Heart left ventricle (tissue), 16 donors: ENCODE results near the gene TNFSF18. TPM values are rescaled to one million over a fixed set of nuclear protein-coding genes. Genes with fewer than 3 reads are reported as not detected.

Experiments used
- ATAC-seq, 4 donors: fragments of 200-7000 bp; cut with Tn5 transposase; one replicate each; pipeline ENCODE4 v1.9.1; 2020 to 2022; ENCODE audit warnings: moderate library complexity in 4 of 4, mild to moderate bottlenecking in 3 of 4, moderate number of reproducible peaks in 1 of 4
- DNase-seq, 5 donors: peaks; one replicate each; pipeline ENCODE4 v3.0.0-alpha.2; 2020
- H3K27ac ChIP-seq, 12 donors: fragments of 200-600 bp; sonication (generic) in 4 of 12; one replicate each; pipeline versions ENCODE4 v1.5.0 to v1.8.0; 2016 to 2022; ENCODE audit warnings: mild to moderate bottlenecking in 2 of 12
- H3K27me3 ChIP-seq, 9 donors: fragments of 200-600 bp; sonication (generic) in 2 of 9; one replicate each; pipeline versions ENCODE4 v1.5.1 to v1.8.0; 2016 to 2022; ENCODE audit warnings: mild to moderate bottlenecking in 3 of 9
- H3K36me3 ChIP-seq, 9 donors: fragments of 200-600 bp; sonication (generic) in 2 of 9; one replicate each; pipeline versions ENCODE4 v1.5.0 to v1.8.0; 2018 to 2022; ENCODE audit warnings: mild to moderate bottlenecking in 2 of 9
- H3K4me1 ChIP-seq, 12 donors: fragments of 200-600 bp; sonication (generic) in 4 of 12; one replicate each; pipeline versions ENCODE4 v1.5.0 to v1.8.0; 2016 to 2022; ENCODE audit warnings: mild to moderate bottlenecking in 3 of 12
- H3K4me3 ChIP-seq, 12 donors: fragments of 200-600 bp; sonication (generic) in 4 of 12; one replicate each; pipeline versions ENCODE4 v1.5.0 to v1.8.0; 2017 to 2022; ENCODE audit warnings: mild to moderate bottlenecking in 9 of 12, moderate library complexity in 4 of 12
- H3K9me3 ChIP-seq, 12 donors: fragments of 200-600 bp; sonication (generic) in 4 of 12; one replicate each; pipeline versions ENCODE4 v1.5.0 to v1.8.0; 2016 to 2022; ENCODE audit warnings: mild to moderate bottlenecking in 1 of 12
- CTCF ChIP-seq, 12 donors: fragments of 200-600 bp; sonication (generic) in 4 of 12; IDR thresholded peaks; one replicate each; pipeline versions ENCODE4 v1.5.0 to v1.8.0; 2018 to 2022; ENCODE audit warnings: antibody characterized with exemption in 12 of 12, mild to moderate bottlenecking in 5 of 12
- POLR2A ChIP-seq, 2 donors: fragments of 450-650 bp; IDR thresholded peaks; one replicate each; pipeline ENCODE4 v1.6.1; 2017; ENCODE audit warnings: antibody characterized with exemption in 2 of 2, mild to moderate bottlenecking in 2 of 2, moderate library complexity in 2 of 2
- WGBS, 4 donors: extraction: QIAGEN DNeasy Blood & Tissue Kit in 2 of 4; methylation state at CpG; one replicate each; pipeline versions ENCODE4 v1.1.5 to v1.1.7; 2013 to 2018; 5-methylcytosine and 5-hydroxymethylcytosine counted together
- intact Hi-C, 10 donors: fragments of 100-400 bp; cut with DNase I; formaldehyde crosslinking; loops; one replicate each; pipeline versions ENCODE4 v1.11.1 to v1.14.2; 2022
- polyA plus RNA-seq, 2 donors: library from polyadenylated mRNA; stranded (reverse); fragments of 200-250 nt; gene quantifications; one replicate each; pipeline ENCODE4 v1.2.3, GENCODE V29; 2013
- total RNA-seq, 9 donors: library from RNA; depleted of rRNA in 2 of 9; stranded (reverse); fragments of >200 nt in 2 of 9; fragmentation: NEBNext Ultra II Directional in 3 of 9; extraction: Animal tissue kit (Norgen Biotek cat#: 25700) in 3 of 9; gene quantifications; one replicate each; pipeline versions ENCODE4 v1.1.0 to v1.2.4, GENCODE V29; 2016 to 2023
- donor health status: ischemic (EF 13 %, LVEDD 7.1; RV severe dilation, severe dysfunction).
- donor health status: healthy with polysubstance abuse.
- donor health status: DM: no; HTN: yes; CAD: no.
- donor health status: DM: no; HTN: no; CAD: no.
- donor health status: ischemic (EF 25% LVEDD 6.9; RV normal size, moderate dysfunction).
- donor health status: ischemic (EF 25% LVEDD 5.7; RV mildly dilated, moderate dysfunction).
- donor health status: healthy.
- donor health status: DM: yes; HTN: yes; CAD: no.
- donor health status: ischemic (EF 35%, LVEDD 5.7; RV mildly dilated, moderate dysfunction).
- donor health status: nonischemic (EF 11% LVEDD 7.7; RV severe dilation, severe dysfunction).
- donor health status: DM: yes; HTN: yes; CAD: no.
- donor health status: PGD.
- donor health status: ischemic (EF 29% LVEDD 5.4; RV normal size, mild dysfunction).
- donor health status: nonischemic (EF 23%, LVEDD 6.1; RV moderate dilation, normal function).

TNFSF18 gene
- total and polyA plus RNA-seq, 11 donors = 0.08 to 0.29 (median 0.10) TPM; not detected in 7

GRCh38 chr1:173015629-173016028 lies 35.1 kb downstream of the TNFSF18 start:
- no peak for DNase-seq
- peak in 1 of 4 donors; percentile 36 for ATAC-seq
- Histone ChIP-seq H3K9me3 (no peaks in the 10 kb centered on the region), H3K36me3 (no peaks in the 10 kb centered on the region), H3K27me3 (no peaks in the 10 kb centered on the region), H3K27ac (no peak overlapping the region), H3K4me1 (peaks cover 0 to 36% (median 0%) of the 10 kb centered on the region in 12 donors), H3K4me3 (no peak overlapping the region)
- intact Hi-C loops = no loop called here
- TF ChIP-seq CTCF (IDR thresholded peaks at IDR 0.05) (no peak), POLR2A (IDR thresholded peaks at IDR 0.05) (no peak)
- WGBS, 4 donors = 58 to 68% (median 64%) methylated on average over 1 of the region's 1 CpG

DNA sequence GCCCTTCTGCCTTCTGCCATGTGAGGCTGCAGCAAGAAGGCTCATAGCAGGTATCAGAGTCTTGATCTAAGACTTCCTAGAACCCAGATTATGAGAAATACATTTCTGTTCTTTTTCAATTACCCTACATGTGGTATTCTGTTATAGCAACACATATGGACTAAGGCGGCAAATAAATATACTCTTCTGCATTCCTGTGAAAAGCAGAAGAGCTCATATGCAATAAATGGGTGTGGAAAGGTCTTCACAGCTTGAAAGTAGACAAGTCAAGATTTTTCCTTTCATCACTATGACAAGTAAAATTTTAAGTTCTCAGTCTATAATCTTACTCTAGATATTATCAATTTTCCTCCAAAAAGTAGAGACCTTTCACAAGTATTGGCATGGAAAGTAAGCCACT lies 36.6 kb downstream of the TNFSF18 start:
- H3K4me1 ChIP-seq = peaks cover 0 to 43% (median 0%) of the 10 kb centered on the region in 12 donors
- no peak for DNase-seq
- 86 to 97% (median 95%) methylated on average over 1 of the region's 1 CpG for WGBS, 4 donors
- H3K4me3 ChIP-seq = no peak overlapping the region
- intact Hi-C loops = no loop called here
- H3K27ac ChIP-seq = no peak overlapping the region
- no peaks in the 10 kb centered on the region for H3K9me3 ChIP-seq
- no peaks in the 10 kb centered on the region for H3K36me3 ChIP-seq
- TF ChIP-seq POLR2A (IDR thresholded peaks at IDR 0.05) (no peak), CTCF (IDR thresholded peaks at IDR 0.05) (no peak)
- H3K27me3 ChIP-seq = no peaks in the 10 kb centered on the region
- ATAC-seq = no peak

GRCh38 chr1:173012126-173012525 lies 38.6 kb downstream of the TNFSF18 start:
- intact Hi-C loops = no loop called here
- peaks cover 0 to 38% (median 0%) of the 10 kb centered on the region in 12 donors for H3K4me1 ChIP-seq
- no peak overlapping the region for H3K4me3 ChIP-seq
- H3K9me3 ChIP-seq = no peaks in the 10 kb centered on the region
- no peaks in the 10 kb centered on the region for H3K27me3 ChIP-seq
- WGBS, 4 donors = 83 to 94% (median 88%) methylated on average over 1 of the region's 1 CpG
- no peaks in the 10 kb centered on the region for H3K36me3 ChIP-seq
- TF ChIP-seq CTCF (IDR thresholded peaks at IDR 0.05) (no peak), POLR2A (IDR thresholded peaks at IDR 0.05) (no peak)
- ATAC-seq = no peak
- no peak overlapping the region for H3K27ac ChIP-seq
- DNase-seq = no peak

- peaks cover 0 to 18% (median 0%) of the 10 kb centered on the region in 12 donors for H3K4me1 ChIP-seq
- H3K27ac ChIP-seq = no peak overlapping the region
- H3K9me3 ChIP-seq = no peaks in the 10 kb centered on the region
- H3K27me3 ChIP-seq = no peaks in the 10 kb centered on the region
- TF ChIP-seq CTCF (IDR thresholded peaks at IDR 0.05) = no peak
- TF ChIP-seq POLR2A (IDR thresholded peaks at IDR 0.05) = no peak
- ATAC-seq (peak; percentile 47 to 83 (median 72)), DNase-seq (peak in 4 of 5 donors; percentile 16 to 30 (median 26))
- intact Hi-C loops = no loop called here
- H3K36me3 ChIP-seq = no peaks in the 10 kb centered on the region
- H3K4me3 ChIP-seq = no peak overlapping the region
- WGBS, 4 donors = 23 to 51% (median 39%) methylated on average over 1 of the region's 1 CpG
Observed at GRCh38 chr1:173009597-173009996, 41.1 kb downstream of the TNFSF18 start.
